IMR-90 (cell line): ENCODE results near the gene OMD. TPM values are rescaled to one million over a fixed set of nuclear protein-coding genes. Genes with fewer than 3 reads are reported as not detected.

Experiments used
- ATAC-seq: fragments of 200-7000 bp; cut with Tn5 transposase; 2 replicates; pipeline ENCODE4 v1.9.1; 2020; ENCODE audit warnings: low read depth, mild to moderate bottlenecking, moderate library complexity
- BruUV-seq: library from RNA; stranded (reverse); fragments of 400-500 nt; replicated peaks from 2 replicates; lab custom pipeline; 2021; lab: Mats Ljungman, UMichigan
- CTCF ChIA-PET: fragments of 300-600 bp; formaldehyde crosslinking; extraction: SDS; loops from one replicate; lab custom pipeline; 2021; ENCODE audit warnings: antibody characterized with exemption; lab: Yijun Ruan, JAX
- POLR2A ChIA-PET: fragments of 300-600 bp; sonication (Branson Sonifier 250); formaldehyde crosslinking; loops from one replicate; lab custom pipeline; 2022; ENCODE audit warnings: antibody characterized with exemption; ENCODE audit not compliant: unreplicated experiment; lab: Charles Lee
- DNase-seq: peaks from one replicate; pipeline ENCODE4 v3.0.0; 2013
- H2AFZ ChIP-seq: replicated peaks from 2 replicates; pipeline ENCODE3; 2013; ENCODE audit warnings: low read length, mild to moderate bottlenecking; ENCODE audit not compliant: poor library complexity
- H2AK5ac ChIP-seq: 2 replicates; pipeline ENCODE4 v1.6.1; 2013; ENCODE audit warnings: low read depth, low read length, inconsistent platforms
- H2AK9ac ChIP-seq: replicated peaks from 2 replicates; pipeline ENCODE3; 2013; ENCODE audit warnings: mild to moderate bottlenecking, low read depth, low read length, moderate library complexity; ENCODE audit not compliant: poor library complexity
- H2BK120ac ChIP-seq: 2 replicates; pipeline ENCODE4 v1.6.1; 2013; ENCODE audit warnings: low read depth, low read length, inconsistent platforms
- H2BK15ac ChIP-seq: 3 replicates; pipeline ENCODE4 v1.6.1; 2013; ENCODE audit warnings: low read depth, low read length, inconsistent platforms
- H2BK20ac ChIP-seq: 2 replicates; pipeline ENCODE4 v1.6.1; 2013; ENCODE audit warnings: low read depth, mild to moderate bottlenecking, inconsistent platforms, low read length, moderate library complexity
- H2BK5ac ChIP-seq: 2 replicates; pipeline ENCODE4 v1.6.1; 2013; ENCODE audit warnings: mild to moderate bottlenecking, low read depth, low read length, inconsistent platforms; ENCODE audit not compliant: poor library complexity, severe bottlenecking
- H3K14ac ChIP-seq: replicated peaks from 2 replicates; pipeline ENCODE4 v1.6.1; 2013; ENCODE audit warnings: low read depth, low read length, inconsistent platforms
- H3K18ac ChIP-seq: 2 replicates; pipeline ENCODE4 v1.6.1; 2013; ENCODE audit warnings: low read depth, low read length, control low read depth
- H3K23ac ChIP-seq: 2 replicates; pipeline ENCODE4 v1.6.1; 2013; ENCODE audit warnings: low read depth, low read length, inconsistent platforms
- H3K27ac ChIP-seq: 2 replicates; pipeline ENCODE4 v1.5.1; 2013; ENCODE audit warnings: mild to moderate bottlenecking, control low read depth, low read length; ENCODE audit not compliant: insufficient read depth
- H3K27me3 ChIP-seq: 2 replicates; pipeline ENCODE4 v1.6.1; 2013; ENCODE audit warnings: low read length; ENCODE audit not compliant: control insufficient read depth, insufficient read depth
- H3K36me3 ChIP-seq: 2 replicates; pipeline ENCODE4 v1.6.1; 2013; ENCODE audit warnings: low read length, mixed read lengths; ENCODE audit not compliant: control insufficient read depth, insufficient read depth
- H3K4ac ChIP-seq: 2 replicates; pipeline ENCODE4 v1.6.1; 2013; ENCODE audit warnings: low read depth, low read length, inconsistent platforms
- H3K4me1 ChIP-seq: 2 replicates; pipeline ENCODE4 v1.6.1; 2013; ENCODE audit warnings: low read length, mixed read lengths; ENCODE audit not compliant: control insufficient read depth, insufficient read depth
- H3K4me2 ChIP-seq: 2 replicates; pipeline ENCODE4 v1.6.1; 2013; ENCODE audit warnings: low read depth, mild to moderate bottlenecking, control low read depth, low read length, moderate library complexity
- H3K4me3 ChIP-seq: 2 replicates; pipeline ENCODE4 v1.5.1; 2013; ENCODE audit warnings: low read depth, mild to moderate bottlenecking, control low read depth, low read length, moderate library complexity; ENCODE audit not compliant: insufficient read depth
- H3K56ac ChIP-seq: 2 replicates; pipeline ENCODE4 v1.6.1; 2013; ENCODE audit warnings: low read length, inconsistent platforms; ENCODE audit not compliant: insufficient read depth; ENCODE audit errors: extremely low read depth
- H3K79me1 ChIP-seq, 2 experiments: 2 replicates each; pipeline ENCODE4 v1.6.1; 2013; ENCODE audit warnings: low read length in 2 of 2, inconsistent platforms in 1 of 2, low read depth in 1 of 2
- H3K9ac ChIP-seq: 2 replicates; pipeline ENCODE4 v1.6.1; 2013; ENCODE audit warnings: low read depth, low read length, control low read depth
- H3K9me1 ChIP-seq: 2 replicates; pipeline ENCODE4 v1.6.1; 2013; ENCODE audit warnings: low read length, inconsistent platforms; ENCODE audit not compliant: insufficient read depth
- H3K9me3 ChIP-seq: 2 replicates; pipeline ENCODE4 v1.6.1; 2013; ENCODE audit warnings: low read length; ENCODE audit not compliant: control insufficient read depth, insufficient read depth
- H4K20me1 ChIP-seq: 2 replicates; pipeline ENCODE4 v1.6.1; 2013; ENCODE audit warnings: low read length, inconsistent platforms; ENCODE audit not compliant: insufficient read depth
- H4K5ac ChIP-seq: 2 replicates; pipeline ENCODE4 v1.6.1; 2013; ENCODE audit warnings: mild to moderate bottlenecking, low read depth, low read length, control low read depth
- H4K8ac ChIP-seq, 2 experiments: 2 replicates each; pipeline ENCODE4 v1.6.1; 2013; ENCODE audit warnings: low read depth in 2 of 2, low read length in 2 of 2, control low read depth in 1 of 2, inconsistent platforms in 1 of 2
- H4K91ac ChIP-seq: 2 replicates; pipeline ENCODE4 v1.6.1; 2013; ENCODE audit warnings: low read depth, low read length, inconsistent platforms; ENCODE audit not compliant: insufficient read depth
- BHLHE40 ChIP-seq: fragments of 150-350 bp; IDR thresholded peaks from 2 replicates; pipeline ENCODE4 v1.6.1; 2016; ENCODE audit warnings: mild to moderate bottlenecking, low read depth, low read length
- CEBPB ChIP-seq: IDR thresholded peaks from 2 replicates; pipeline ENCODE4 v1.6.1; 2012; ENCODE audit warnings: low read depth, low read length, improper control_type of control experiment
- CHD1 ChIP-seq: IDR thresholded peaks from 2 replicates; pipeline ENCODE4 v1.6.1; 2012; ENCODE audit warnings: low read depth, low read length, improper control_type of control experiment
- FOS ChIP-seq: fragments of 150-350 bp; IDR thresholded peaks from 2 replicates; pipeline ENCODE4 v1.6.1; 2016; ENCODE audit warnings: low read depth, low read length
- MAFK ChIP-seq: IDR thresholded peaks from 2 replicates; pipeline ENCODE4 v1.6.1; 2012; ENCODE audit warnings: low read depth, low read length, improper control_type of control experiment
- MAZ ChIP-seq: IDR thresholded peaks from 2 replicates; pipeline ENCODE4 v1.6.1; 2012; ENCODE audit warnings: low read depth, mild to moderate bottlenecking, low read length, improper control_type of control experiment, moderate library complexity, borderline replicate concordance
- MXI1 ChIP-seq: IDR thresholded peaks from 2 replicates; pipeline ENCODE4 v1.6.1; 2012; ENCODE audit warnings: low read depth, mild to moderate bottlenecking, low read length, moderate library complexity, borderline replicate concordance
- NFE2L2 ChIP-seq: fragments of 150-350 bp; IDR thresholded peaks from 2 replicates; pipeline ENCODE4 v1.6.1; 2016; ENCODE audit warnings: low read depth, mild to moderate bottlenecking, low read length
- RAD21 ChIP-seq: IDR thresholded peaks from 2 replicates; pipeline ENCODE4 v1.6.1; 2012; ENCODE audit warnings: low read length, improper control_type of control experiment
- RCOR1 ChIP-seq: IDR thresholded peaks from 2 replicates; pipeline ENCODE4 v1.6.1; 2012; ENCODE audit warnings: mild to moderate bottlenecking, low read length, improper control_type of control experiment; ENCODE audit not compliant: insufficient replicate concordance
- RFX5 ChIP-seq: IDR thresholded peaks from 2 replicates; pipeline ENCODE4 v1.8.0; 2012; ENCODE audit warnings: low read depth, mild to moderate bottlenecking, low read length, moderate library complexity
- SMC3 ChIP-seq: fragments of 150-350 bp; IDR thresholded peaks from 2 replicates; pipeline ENCODE4 v1.6.1; 2016; ENCODE audit warnings: low read depth, mild to moderate bottlenecking, antibody characterized with exemption, low read length, moderate library complexity
- USF2 ChIP-seq: fragments of 150-350 bp; IDR thresholded peaks from 2 replicates; pipeline ENCODE4 v1.6.1; 2017; ENCODE audit warnings: mild to moderate bottlenecking, antibody characterized with exemption, low read length, low read depth
- WGBS, 2 experiments: methylation state at CpG; one replicate each; pipeline versions ENCODE4 v1.1.5 to v1.1.7; 2013; ENCODE audit warnings: missing lambda C conversion rate in 2 of 2; ENCODE audit not compliant: insufficient read length in 1 of 2; ENCODE audit errors: extremely low coverage in 2 of 2; 5-methylcytosine and 5-hydroxymethylcytosine counted together
- dilution Hi-C: fragments of 300-500 bp; cut with HindIII; formaldehyde crosslinking; loops from one replicate; pipeline ENCODE4 v1.14.3; 2018; ENCODE audit warnings: low sequenced_read_pairs; ENCODE audit not compliant: unreplicated experiment
- in situ Hi-C: fragments of 300-500 bp; cut with MboI; formaldehyde crosslinking; loops from 3 replicates; pipeline ENCODE4 v1.14.3; 2019; ENCODE audit warnings: low sequenced_read_pairs, inconsistent platforms, mixed read lengths
- intact Hi-C: fragments of 100-400 bp; cut with micrococcal nuclease; formaldehyde crosslinking; loops from 2 replicates; pipeline ENCODE4 v1.10.0; 2022
- polyA plus RNA-seq, 3 experiments: library from polyadenylated mRNA; depleted of rRNA; stranded (reverse); fragments of >200 nt; gene quantifications; 2 replicates each; pipeline ENCODE4 v1.2.3, GENCODE V29; 2012; ENCODE audit warnings: low replicate concordance in 1 of 3
- total RNA-seq: library from RNA; depleted of rRNA; stranded (reverse); fragments of >200 nt; gene quantifications from 2 replicates; pipeline ENCODE4 v1.2.3, GENCODE V29; 2012
- TF ChIP-seq, protein P1 (sequence below): fragments of 150-350 bp; IDR thresholded peaks from 2 replicates; pipeline ENCODE4 v1.6.1; 2016; ENCODE audit warnings: low read depth, mild to moderate bottlenecking, low read length, moderate library complexity, borderline replicate concordance
- TF ChIP-seq, protein P2 (sequence below): conservative IDR thresholded peaks from 2 replicates; pipeline ENCODE4 v1.5.1; 2012; ENCODE audit warnings: mild to moderate bottlenecking, low read depth, low read length, improper control_type of control experiment

Gene OMD
- total and polyA plus RNA-seq, 2 of the 4 experiments (the other 2 are of a cell fraction) = not detected

GRCh38 chr9:92378865-92379560 is 45.3 kb downstream of the OMD start:
- TF ChIP-seq CEBPB (no peak), NFE2L2 (no peak), MAZ (no peak), RAD21 (no peak), BHLHE40 (no peak), USF2 (no peak), MXI1 (no peak), FOS (no peak), MAFK (no peak), RCOR1 (no peak), SMC3 (no peak), RFX5 (no peak), CHD1 (no peak)
- TF ChIP-seq, protein P1, sequence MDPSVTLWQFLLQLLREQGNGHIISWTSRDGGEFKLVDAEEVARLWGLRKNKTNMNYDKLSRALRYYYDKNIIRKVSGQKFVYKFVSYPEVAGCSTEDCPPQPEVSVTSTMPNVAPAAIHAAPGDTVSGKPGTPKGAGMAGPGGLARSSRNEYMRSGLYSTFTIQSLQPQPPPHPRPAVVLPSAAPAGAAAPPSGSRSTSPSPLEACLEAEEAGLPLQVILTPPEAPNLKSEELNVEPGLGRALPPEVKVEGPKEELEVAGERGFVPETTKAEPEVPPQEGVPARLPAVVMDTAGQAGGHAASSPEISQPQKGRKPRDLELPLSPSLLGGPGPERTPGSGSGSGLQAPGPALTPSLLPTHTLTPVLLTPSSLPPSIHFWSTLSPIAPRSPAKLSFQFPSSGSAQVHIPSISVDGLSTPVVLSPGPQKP = no peak
- TF ChIP-seq, protein P2, sequence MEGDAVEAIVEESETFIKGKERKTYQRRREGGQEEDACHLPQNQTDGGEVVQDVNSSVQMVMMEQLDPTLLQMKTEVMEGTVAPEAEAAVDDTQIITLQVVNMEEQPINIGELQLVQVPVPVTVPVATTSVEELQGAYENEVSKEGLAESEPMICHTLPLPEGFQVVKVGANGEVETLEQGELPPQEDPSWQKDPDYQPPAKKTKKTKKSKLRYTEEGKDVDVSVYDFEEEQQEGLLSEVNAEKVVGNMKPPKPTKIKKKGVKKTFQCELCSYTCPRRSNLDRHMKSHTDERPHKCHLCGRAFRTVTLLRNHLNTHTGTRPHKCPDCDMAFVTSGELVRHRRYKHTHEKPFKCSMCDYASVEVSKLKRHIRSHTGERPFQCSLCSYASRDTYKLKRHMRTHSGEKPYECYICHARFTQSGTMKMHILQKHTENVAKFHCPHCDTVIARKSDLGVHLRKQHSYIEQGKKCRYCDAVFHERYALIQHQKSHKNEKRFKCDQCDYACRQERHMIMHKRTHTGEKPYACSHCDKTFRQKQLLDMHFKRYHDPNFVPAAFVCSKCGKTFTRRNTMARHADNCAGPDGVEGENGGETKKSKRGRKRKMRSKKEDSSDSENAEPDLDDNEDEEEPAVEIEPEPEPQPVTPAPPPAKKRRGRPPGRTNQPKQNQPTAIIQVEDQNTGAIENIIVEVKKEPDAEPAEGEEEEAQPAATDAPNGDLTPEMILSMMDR = no peak
- BruUV-seq = no TSS peak
- no peak overlapping the region for H3K56ac ChIP-seq
- no peaks in the 10 kb centered on the region for H3K27me3 ChIP-seq
- H4K8ac ChIP-seq = no peak overlapping the region
- no peak overlapping the region for H3K23ac ChIP-seq
- H2AFZ ChIP-seq = no peak overlapping the region
- no peaks in the 10 kb centered on the region; the same call in 1 of the 2 replicates for H3K9me1 ChIP-seq
- H3K4me3 ChIP-seq = no peak overlapping the region
- no peaks in the 10 kb centered on the region for H3K36me3 ChIP-seq
- in situ Hi-C loops (no loop called here), dilution Hi-C loops (no loop called here), intact Hi-C loops (no loop called here)
- no CpG with 5 or more reads among the region's 7 CpGs for WGBS, 2 experiments
- no peak overlapping the region for H3K14ac ChIP-seq
- POLR2A ChIA-PET = no interaction called here
- no peak overlapping the region for H3K9ac ChIP-seq
- DNase-seq = peak; percentile 57
- no peak overlapping the region for H2BK20ac ChIP-seq
- H3K4me1 ChIP-seq = peaks cover 6% of the 10 kb centered on the region
- H2BK120ac ChIP-seq = no peak overlapping the region
- no peak overlapping the region for H3K4me2 ChIP-seq
- H3K79me1 ChIP-seq = no peaks in the 10 kb centered on the region
- CTCF ChIA-PET = no interaction called here
- peak; percentile 37; the same call in 1 of the 2 replicates for ATAC-seq
- H3K18ac ChIP-seq = no peak overlapping the region
- peaks cover 3% of the 10 kb centered on the region; the same call in 1 of the 2 replicates for H3K9me3 ChIP-seq
- H3K4ac ChIP-seq = no peak overlapping the region
- no peak overlapping the region for H2BK5ac ChIP-seq
- no peaks in the 10 kb centered on the region for H4K20me1 ChIP-seq
- no peak overlapping the region for H4K91ac ChIP-seq
- peak overlapping the region; percentile 26; the same call in 1 of the 2 replicates for H2AK5ac ChIP-seq
- no peak overlapping the region for H2BK15ac ChIP-seq
- H2AK9ac ChIP-seq = no peak overlapping the region
- H4K5ac ChIP-seq = no peak overlapping the region
- H3K27ac ChIP-seq = no peak overlapping the region
